NCI-H2107 (cell line): ENCODE data around the gene FAM219A.
A peak's percentile ranks its signal among the peaks of the same experiment; 100 is the strongest.

Experiments
- DNase-seq: peaks from one replicate; lab custom pipeline; 2025; lab: John Stamatoyannopoulos, UW

Gene FAM219A, protein sequence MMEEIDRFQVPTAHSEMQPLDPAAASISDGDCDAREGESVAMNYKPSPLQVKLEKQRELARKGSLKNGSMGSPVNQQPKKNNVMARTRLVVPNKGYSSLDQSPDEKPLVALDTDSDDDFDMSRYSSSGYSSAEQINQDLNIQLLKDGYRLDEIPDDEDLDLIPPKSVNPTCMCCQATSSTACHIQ

GRCh38 chr9:34458013-34458958 lies at the start of gene FAM219A, which contains the start of gene DNAI1:
Gene FAM219A (minus strand): TSS chr9:34458570. CDS start chr9:34458263, 307 bp downstream.
Gene DNAI1 (plus strand): TSS chr9:34458805. CDS start chr9:34459006, 201 bp downstream.
- DNase-seq = peak; percentile 96

DNA sequence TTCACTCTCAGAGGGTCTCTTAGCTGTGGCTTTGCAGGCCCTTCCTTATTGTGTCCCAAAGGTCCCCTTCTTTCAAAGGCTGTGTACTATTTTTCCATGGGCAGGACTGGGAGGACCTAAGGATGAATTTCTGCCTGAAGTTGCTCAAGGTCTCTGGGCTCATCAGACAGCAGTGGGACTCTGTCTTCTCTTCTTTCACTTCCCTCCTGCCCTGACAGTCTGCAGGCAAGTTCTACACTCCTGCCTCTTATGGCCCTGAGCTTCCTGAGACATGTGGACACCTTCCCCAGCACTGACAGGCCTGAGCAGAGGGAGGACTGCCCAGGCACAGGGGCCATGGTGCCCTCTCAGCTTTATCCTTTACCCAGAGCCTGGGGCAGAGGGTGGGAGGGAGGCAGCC lies 49.6 kb upstream of the FAM219A start:
- DNase-seq = no peak

- no peak for DNase-seq
Measured at GRCh38 chr9:34507556-34507955, 49.2 kb upstream of the FAM219A start.

- DNase-seq = no peak
Measured at GRCh38 chr9:34506623-34507022, 48.3 kb upstream of the FAM219A start.

DNA sequence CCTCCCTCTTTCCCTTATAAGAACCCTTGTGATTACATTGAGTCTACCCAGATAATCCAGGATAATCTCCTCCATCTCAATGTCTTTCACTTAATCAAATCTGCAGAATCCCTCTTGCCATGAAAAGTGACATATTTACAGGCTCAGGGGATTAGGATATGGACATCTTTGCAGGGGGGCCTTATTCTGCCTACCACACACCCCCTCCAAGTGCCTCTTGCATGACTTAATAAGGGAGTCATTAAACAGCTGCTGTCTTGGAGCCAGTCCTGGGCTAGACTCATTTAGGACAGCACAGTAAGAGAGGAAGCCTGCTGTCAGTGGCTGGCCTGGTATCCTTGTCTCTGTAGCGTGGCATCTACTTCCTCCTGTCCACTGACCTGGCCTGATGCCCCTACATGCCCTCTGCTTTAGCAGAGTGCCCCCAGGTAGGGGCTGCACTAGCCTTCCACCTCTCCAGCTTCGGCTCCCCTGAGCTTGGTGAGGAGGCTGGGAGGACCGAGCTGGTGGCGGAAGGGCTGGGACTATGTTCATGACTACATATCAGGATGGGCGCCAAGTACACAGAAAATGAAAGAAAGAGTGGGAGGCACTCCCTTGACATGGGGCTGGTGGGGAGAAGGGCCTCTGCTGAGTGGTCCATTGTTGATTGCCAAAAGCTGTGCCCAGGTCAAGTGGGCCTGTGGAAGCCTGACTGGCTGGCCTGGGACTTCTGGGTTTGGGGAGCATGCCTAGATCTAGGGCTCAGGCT lies 47.2 kb upstream of the FAM219A start:
- DNase-seq = no peak

DNA sequence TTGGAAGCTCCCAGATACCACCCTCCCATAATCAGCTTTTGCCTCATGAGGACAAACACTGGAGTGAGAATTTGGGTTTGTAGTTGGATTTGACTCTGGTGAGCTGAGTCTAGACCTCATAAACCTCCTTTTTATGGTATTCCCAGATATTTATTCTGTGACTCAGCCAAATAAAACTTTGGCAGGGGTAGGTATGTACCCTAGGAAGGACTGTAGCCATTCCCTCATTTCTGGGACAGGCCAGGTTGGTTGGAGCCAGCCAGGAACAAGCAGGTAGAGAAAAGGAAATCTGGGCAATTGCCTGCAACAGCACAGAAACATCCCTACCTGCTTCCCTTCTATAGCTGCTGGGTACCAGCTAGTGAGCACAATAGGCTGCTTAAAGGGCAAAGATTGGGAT lies 45.0 kb upstream of the FAM219A start:
- DNase-seq = no peak

DNA sequence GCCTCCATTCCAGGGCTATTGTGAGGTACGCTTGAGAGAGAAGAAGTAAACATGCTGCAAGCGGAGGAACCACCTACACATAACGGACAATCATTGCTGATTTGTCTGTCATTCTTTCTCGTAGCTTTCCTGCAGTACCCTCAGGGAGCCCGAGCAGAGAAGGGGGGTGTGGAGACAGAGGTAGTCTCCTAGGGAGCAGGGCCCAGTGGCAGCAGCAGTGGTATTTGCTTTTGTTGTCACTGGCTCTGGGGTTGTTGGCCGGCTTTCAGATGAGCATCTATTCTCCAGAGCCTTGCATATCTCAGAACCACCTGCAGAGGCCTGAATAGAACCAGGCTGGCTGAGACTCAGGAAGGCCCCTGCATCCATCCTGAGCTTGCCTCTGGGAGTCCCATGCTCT lies 44.5 kb upstream of the FAM219A start:
- DNase-seq = no peak

DNA sequence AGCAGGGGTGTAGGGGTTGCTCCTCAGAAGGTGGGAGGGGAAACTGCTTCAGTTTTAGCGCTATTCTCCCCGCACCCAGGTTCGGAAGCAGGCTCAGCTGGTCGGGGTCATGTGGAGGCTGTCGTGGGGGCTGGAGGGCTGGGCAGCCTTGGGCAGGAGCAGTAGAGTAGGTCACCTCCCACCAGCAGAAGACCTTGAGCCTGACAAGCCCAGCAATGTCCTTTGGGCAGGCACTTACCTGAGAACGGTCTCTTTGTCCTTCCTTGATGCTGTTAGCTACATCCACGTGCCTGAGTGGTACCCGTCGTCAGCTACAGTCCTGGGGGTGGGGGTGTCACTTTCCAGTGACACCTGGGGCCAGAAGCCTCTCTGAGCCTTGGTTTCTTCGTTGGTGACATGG lies 44.1 kb upstream of the FAM219A start:
- DNase-seq = no peak

DNA sequence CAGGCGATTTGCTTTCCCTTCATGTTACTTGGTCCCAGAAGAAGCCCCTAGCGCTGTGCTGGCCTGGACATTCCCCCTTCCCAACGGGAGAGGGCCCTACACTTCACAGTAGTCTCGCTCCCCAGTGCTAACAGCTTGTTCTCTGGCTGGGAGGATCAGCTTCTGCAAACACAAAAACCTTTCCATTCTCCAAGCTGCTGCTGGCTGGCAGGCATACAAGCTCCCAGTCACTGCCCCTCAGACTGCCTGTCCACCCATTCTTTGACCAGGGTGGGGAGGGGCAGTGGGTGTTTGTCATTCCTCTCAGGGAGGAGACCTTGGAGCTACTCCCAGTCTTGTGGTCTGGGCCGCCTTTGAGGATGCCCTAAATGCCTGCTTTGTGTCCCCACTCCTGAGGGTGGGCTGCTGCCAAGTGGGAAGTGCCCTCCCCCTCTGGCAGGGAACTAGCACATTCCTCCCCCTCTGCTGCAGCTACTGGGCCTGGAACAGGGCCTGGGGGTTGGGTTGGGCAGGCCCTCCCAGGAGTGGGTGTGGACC lies 43.6 kb upstream of the FAM219A start:
- no peak for DNase-seq

- DNase-seq = no peak
Measured at GRCh38 chr9:34501372-34501771, 43.0 kb upstream of the FAM219A start.

- DNase-seq = peak; percentile 66
Measured at GRCh38 chr9:34500623-34501267, 42.4 kb upstream of the FAM219A start.

DNA sequence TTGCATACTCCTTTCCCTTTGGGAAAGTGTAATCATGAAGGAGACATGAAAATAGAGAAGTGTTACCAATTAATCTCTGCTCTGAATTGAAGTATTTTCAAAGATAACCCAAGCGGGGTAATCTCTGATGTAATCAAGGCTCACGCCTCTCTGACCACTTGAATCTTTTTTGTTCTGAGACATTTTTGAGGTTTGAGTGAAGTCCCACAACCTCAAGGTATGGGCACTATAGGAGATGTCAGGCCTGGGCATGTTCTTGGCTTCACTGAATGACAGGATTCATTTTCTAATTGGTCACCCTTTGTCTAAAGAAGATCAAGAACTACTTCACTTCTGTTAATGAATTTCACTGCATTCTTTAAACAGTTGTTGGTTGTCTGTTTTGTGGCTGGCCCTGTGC lies 40.7 kb upstream of the FAM219A start:
- DNase-seq = no peak

DNA sequence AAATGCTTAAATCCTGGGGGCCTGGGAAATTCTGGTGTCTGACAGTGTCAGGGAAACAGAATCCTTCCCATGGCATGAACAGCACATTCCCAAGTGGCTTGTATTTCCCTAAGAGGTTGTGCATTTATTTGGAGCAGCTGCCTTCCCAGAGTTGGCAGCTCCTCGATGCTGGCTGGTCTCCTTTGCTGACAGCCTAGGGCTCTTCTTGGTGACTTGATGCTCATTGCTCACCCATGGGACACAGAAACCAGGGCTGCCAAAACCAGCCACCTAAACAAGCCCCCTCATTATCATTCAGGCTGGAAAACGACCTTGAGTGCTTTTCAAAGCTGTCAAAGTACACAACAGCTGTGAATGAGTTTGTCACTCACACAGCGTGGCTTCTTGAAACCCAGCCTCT lies 40.2 kb upstream of the FAM219A start:
- peak; percentile 14 for DNase-seq

GRCh38 chr9:34496149-34496712 lies 37.9 kb upstream of the FAM219A start:
- DNase-seq = no peak

DNA sequence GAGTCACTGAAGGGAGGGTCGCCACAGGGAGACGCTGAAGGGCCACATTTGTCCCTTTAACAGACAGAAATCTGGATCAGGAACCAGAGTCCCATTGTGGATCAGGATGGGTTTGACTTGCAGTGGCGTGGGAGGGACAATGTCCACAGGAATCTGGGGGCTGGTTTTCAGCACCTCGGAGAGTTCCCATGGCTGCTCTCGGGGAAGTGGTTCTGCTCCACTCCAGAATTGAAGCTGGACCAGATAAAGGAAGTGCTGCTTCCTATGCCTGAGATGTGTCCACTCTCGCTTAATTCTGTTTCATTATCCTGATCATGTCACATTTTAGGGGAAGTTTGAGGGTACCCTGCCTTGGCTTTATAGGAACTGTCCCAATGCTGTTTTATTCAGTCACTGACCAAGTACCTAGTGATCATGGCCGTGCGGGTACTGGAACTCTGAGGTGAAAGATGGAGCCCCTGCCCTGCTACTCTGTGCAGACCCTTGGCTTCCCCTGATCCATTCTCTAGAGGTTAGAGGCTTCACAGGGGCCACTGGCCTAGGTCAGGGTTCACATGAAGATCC lies 35.7 kb upstream of the FAM219A start:
- DNase-seq = no peak

DNA sequence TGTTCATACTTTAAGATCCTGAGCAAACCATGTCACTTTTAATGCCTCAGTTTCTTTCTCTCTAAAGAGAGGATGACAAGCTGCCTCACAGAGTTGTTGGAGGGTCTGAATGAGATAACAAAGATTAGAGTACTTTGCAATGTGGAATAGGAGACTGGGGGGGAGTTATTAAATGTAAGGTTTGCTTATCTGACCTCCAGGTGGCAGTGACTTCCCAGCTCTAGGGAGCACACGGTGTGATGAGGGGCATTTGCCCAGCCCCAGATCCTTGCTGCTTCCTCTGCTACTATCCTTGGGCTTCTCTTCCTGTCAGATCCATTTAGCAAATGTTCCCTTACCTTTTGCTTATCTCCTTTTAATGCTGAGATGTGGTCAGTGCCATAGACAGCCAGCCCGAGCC lies 33.7 kb upstream of the FAM219A start:
- no peak for DNase-seq

DNA sequence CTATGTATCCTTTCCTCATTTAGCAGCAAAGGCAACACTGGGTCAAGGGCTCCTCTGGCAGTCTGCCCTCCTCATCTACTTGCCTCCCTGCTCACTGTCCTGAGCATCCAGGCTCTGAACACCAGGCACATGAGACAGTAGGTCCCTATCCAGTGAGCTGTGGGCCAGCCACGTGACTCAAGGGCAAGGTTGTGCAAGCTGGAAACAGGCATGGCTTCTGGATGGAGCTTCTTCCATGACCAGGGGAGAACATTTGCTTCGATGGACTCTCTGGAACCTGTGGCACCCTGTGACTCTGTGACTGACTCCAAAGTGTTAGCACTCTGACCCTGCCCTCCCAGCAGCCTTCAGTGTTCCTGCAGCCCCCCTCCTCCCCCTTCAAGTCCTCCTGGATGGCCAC lies 33.2 kb upstream of the FAM219A start:
- no peak for DNase-seq

DNA sequence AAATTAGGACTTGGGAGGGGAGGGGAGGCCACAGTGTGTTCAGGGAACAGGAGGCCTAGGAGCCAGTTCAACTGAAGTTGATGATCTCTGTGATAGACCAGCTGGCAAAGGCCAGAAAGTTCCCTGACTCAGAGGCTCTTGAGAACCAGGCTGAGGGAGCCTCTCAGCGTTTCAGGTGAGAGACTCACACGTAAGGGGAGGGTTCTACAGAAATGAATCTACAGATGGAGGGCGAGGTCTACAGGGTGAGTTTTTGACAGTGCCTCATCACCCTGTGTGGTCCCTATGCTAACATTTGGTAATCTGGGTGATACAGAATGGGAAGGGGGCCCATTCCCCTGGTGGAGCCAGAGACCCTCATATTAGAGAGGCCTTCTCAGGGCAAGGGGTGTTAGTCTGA lies 32.4 kb upstream of the FAM219A start:
- DNase-seq = no peak

DNA sequence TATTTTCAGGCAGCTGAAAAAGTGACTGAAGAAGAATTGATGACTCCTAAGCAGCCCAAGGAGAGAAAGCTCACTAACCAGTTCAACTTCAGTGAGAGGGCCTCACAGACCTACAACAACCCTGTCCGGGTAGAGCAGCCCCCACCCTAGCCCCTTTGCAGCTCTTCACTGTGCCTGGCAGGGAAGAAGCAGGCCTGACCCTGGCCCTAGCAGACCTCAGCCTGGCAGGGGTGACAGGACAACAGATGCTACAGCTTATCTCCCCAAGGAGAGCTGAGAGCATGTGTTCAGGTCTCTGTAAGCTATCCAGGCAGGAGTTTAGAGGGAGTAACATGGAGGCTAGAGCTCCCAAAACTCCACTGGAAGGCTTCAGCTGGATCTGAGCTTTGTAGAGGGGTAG lies 32.0 kb upstream of the FAM219A start:
- DNase-seq = no peak

GRCh38 chr9:34486572-34486971 lies 28.2 kb upstream of the FAM219A start:
- DNase-seq = no peak

DNA sequence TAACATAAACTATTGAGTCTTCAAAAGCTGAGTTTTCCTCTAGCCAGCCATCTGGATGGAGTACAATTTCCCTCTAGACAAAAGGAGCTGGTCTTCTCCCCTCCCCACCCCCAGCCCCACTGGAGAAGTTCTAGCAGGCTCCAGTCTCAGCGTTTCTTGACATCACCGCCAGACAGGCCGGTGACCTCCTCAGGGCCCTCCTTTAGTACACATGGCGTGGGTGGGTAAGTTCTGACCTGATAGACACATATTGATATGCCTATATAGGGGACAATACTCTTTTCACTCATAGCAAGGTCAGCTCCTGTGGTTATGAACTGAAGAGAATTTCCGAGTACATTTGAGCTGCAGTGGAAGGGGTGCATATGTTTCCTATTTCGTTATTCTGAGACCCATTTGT lies 27.5 kb upstream of the FAM219A start:
- no peak for DNase-seq
